Measurements from ENCODE around the gene TPCN1. TPM values are rescaled to one million over a fixed set of nuclear protein-coding genes. Genes with fewer than 3 reads are reported as not detected.

Gene TPCN1
- total and polyA plus RNA-seq, 2 of the 13 experiments (the other 11 are each of a cell fraction or from before 2014, with no cell fraction given): 8.0 to 26.8 TPM

- Histone ChIP-seq H3K9me3 (ENCODE audit: low read length) (no peaks in the 10 kb centered on the region), H3K36me3 (replicated peaks in 1 of 2; ENCODE audit: control insufficient read depth in 1 of 2, insufficient read depth in 2 of 2, low read length in 2 of 2) (peaks cover 3 to 7% of the 10 kb centered on the region in 2 experiments; a peak in 1 of 5 replicates), H3K79me2 (ENCODE audit: insufficient read depth, low read length) (no peaks in the 10 kb centered on the region), H3K4me1 (ENCODE audit: insufficient read depth, low read length) (no peaks in the 10 kb centered on the region), H3K27me3 (ENCODE audit: control insufficient read depth in 1 of 2, insufficient read depth in 2 of 2, low read length in 2 of 2) (no peaks in the 10 kb centered on the region), H2AFZ (ENCODE audit: low read length) (no peak overlapping the region), H4K20me1 (ENCODE audit: insufficient read depth, low read length) (no peaks in the 10 kb centered on the region), H3K4me2 (ENCODE audit: low read depth, low read length) (no peak overlapping the region), H3K9ac (ENCODE audit: insufficient read depth, low read depth, low read length) (no peak overlapping the region), H3K4me3 (replicated peaks in 1 of 3; ENCODE audit: insufficient read depth in 1 of 3, low read depth in 2 of 3, low read length in 3 of 3) (no peak overlapping the region), H3K27ac (ENCODE audit: extremely low read length, insufficient read depth, low read length) (no peak overlapping the region)
- ChIA-PET POLR2A (no interaction called here), CTCF (ENCODE audit: low intra/inter-chr PET ratio, low total read pairs) (no interaction called here)
- no peak for ATAC-seq
- FAIRE-seq: no peak
- in situ Hi-C loops (cut with HindIII; ENCODE audit: extremely low pct_ligation_motif_present, low pct_unique_long_range_greater_than_20kb): no loop called here
- DNase-seq (ENCODE audit: low spot score): no peak
- 88% methylated on average over 7 of the region's 7 CpGs for WGBS (ENCODE audit: low lambda C conversion rate)
- no TSS peak for BruUV-seq (replicated peaks)
- TF ChIP-seq ZNF24 (IDR thresholded peaks at IDR 0.05) (no peak), MEIS2 (CRISPR knock-in tag; IDR thresholded peaks at IDR 0.05) (no peak), ARHGAP35 (CRISPR knock-in tag; IDR thresholded peaks at IDR 0.05; ENCODE audit: borderline replicate concordance) (no peak), ZNF142 (CRISPR knock-in tag; IDR thresholded peaks at IDR 0.05) (no peak), ZNF326 (CRISPR knock-in tag; IDR thresholded peaks at IDR 0.05; ENCODE audit: borderline replicate concordance) (no peak)
- intact Hi-C loops (cut with micrococcal nuclease; ENCODE audit: unreplicated experiment): no loop called here
Measured at GRCh38 chr12:113314121-113314529, 92.9 kb downstream of the TPCN1 start.
